HCT116 (cell line): Measurements from ENCODE around the gene MESD. TPM values are rescaled to one million over a fixed set of nuclear protein-coding genes. Genes with fewer than 3 reads are reported as not detected.

ENCODE experiments used
- ATAC-seq: fragments of 200-7000 bp; cut with Tn5 transposase; 2 replicates; pipeline ENCODE4 v1.9.1; 2020; ENCODE audit warnings: mild to moderate bottlenecking, moderate library complexity
- BruUV-seq: library from RNA; stranded (reverse); fragments of 400-500 nt; replicated peaks from 2 replicates; lab custom pipeline; 2021; lab: Mats Ljungman, UMichigan
- CTCF ChIA-PET: fragments of 300-600 bp; sonication (Branson Sonifier 250); formaldehyde crosslinking; loops from one replicate; lab custom pipeline; 2021; ENCODE audit warnings: antibody characterized with exemption; lab: Charles Lee
- POLR2A ChIA-PET: fragments of 300-600, 350-600 bp; sonication (Branson Sonifier 250); formaldehyde crosslinking; loops from one replicate; lab custom pipeline; 2021; ENCODE audit warnings: antibody characterized with exemption; lab: Charles Lee
- RAD21 ChIA-PET, 2 experiments: fragments of 300-600 bp; sonication (Branson Sonifier 250); formaldehyde crosslinking; loops; one replicate each; lab custom pipeline; 2023; ENCODE audit warnings: low total read pairs in 2 of 2; ENCODE audit not compliant: uncharacterized antibody in 2 of 2, unreplicated experiment in 2 of 2, low non-redundant PET in 1 of 2; lab: Charles Lee
- DNase-seq: peaks from one replicate; pipeline ENCODE4 v3.0.0-alpha.2; 2010; ENCODE audit warnings: low read depth, low spot score
- H2AFZ ChIP-seq: fragments of 200-600 bp; shearing (Covaris generic), sonication (generic); 2 replicates; pipeline ENCODE4 v1.6.1; 2017; ENCODE audit warnings: low read depth, mixed run types, mixed read lengths, antibody characterized with exemption, low read length; ENCODE audit not compliant: poor library complexity, severe bottlenecking
- H3K27ac ChIP-seq: 2 replicates; pipeline ENCODE4 v1.5.1; 2012; ENCODE audit warnings: low read depth, low read length
- H3K27me3 ChIP-seq: fragments of 200-600 bp; sonication (generic); 2 replicates; pipeline ENCODE4 v1.6.1; 2016; ENCODE audit warnings: mixed run types, low read length, mixed read lengths; ENCODE audit not compliant: insufficient read depth
- H3K36me3 ChIP-seq, 2 experiments: fragments of 200-500 bp in 1 of 2; fragments of 200-600 bp in 1 of 2; sonication (Bioruptor generic) in 1 of 2; sonication (generic) in 1 of 2; 2 replicates each; pipeline versions ENCODE4 v1.5.1 to v1.6.1; 2014 to 2016; ENCODE audit warnings: low read length in 2 of 2, inconsistent platforms in 1 of 2, mixed read lengths in 1 of 2, mixed run types in 1 of 2; ENCODE audit not compliant: insufficient read depth in 2 of 2, control insufficient read depth in 1 of 2
- H3K4me1 ChIP-seq, 2 experiments: fragments of 200-600 bp in 1 of 2; sonication (generic) in 1 of 2; 2 replicates each; pipeline versions ENCODE4 v1.5.1 to v1.6.1; 2012 to 2017; ENCODE audit warnings: low read length in 2 of 2, inconsistent platforms in 1 of 2, mild to moderate bottlenecking in 1 of 2, mixed read lengths in 1 of 2, mixed run types in 1 of 2, moderate library complexity in 1 of 2; ENCODE audit not compliant: insufficient read depth in 2 of 2, control insufficient read depth in 1 of 2
- H3K4me2 ChIP-seq: fragments of 200-600 bp; sonication (generic); 2 replicates; pipeline ENCODE4 v1.6.1; 2017; ENCODE audit warnings: mixed run types, low read length, mixed read lengths
- H3K4me3 ChIP-seq, 2 experiments: fragments of 200-600 bp in 1 of 2; sonication (generic) in 1 of 2; replicated peaks in 1 of 2; 2 replicates each; pipeline ENCODE4 v1.5.1; 2011 to 2016; ENCODE audit warnings: low read length in 2 of 2, control low read depth in 1 of 2, low read depth in 1 of 2, mild to moderate bottlenecking in 1 of 2, mixed read lengths in 1 of 2, mixed run types in 1 of 2
- H3K79me2 ChIP-seq: fragments of 200-600 bp; sonication (generic); 2 replicates; pipeline ENCODE4 v1.6.1; 2017; ENCODE audit warnings: mild to moderate bottlenecking, mixed run types, low read length, moderate library complexity, mixed read lengths; ENCODE audit not compliant: insufficient read depth
- H3K9ac ChIP-seq: fragments of 200-600 bp; sonication (generic); 2 replicates; pipeline ENCODE4 v1.6.1; 2016; ENCODE audit warnings: low read length, mixed read lengths
- H3K9me2 ChIP-seq: fragments of 200-600 bp; sonication (generic), shearing (Covaris generic); 2 replicates; pipeline ENCODE4 v1.6.1; 2017; ENCODE audit warnings: mixed run types, mild to moderate bottlenecking, moderate library complexity; ENCODE audit not compliant: insufficient read depth
- H3K9me3 ChIP-seq, 2 experiments: fragments of 200-500 bp in 1 of 2; fragments of 200-600 bp in 1 of 2; sonication (Bioruptor generic) in 1 of 2; sonication (generic) in 1 of 2; 2 replicates each; pipeline ENCODE4 v1.6.1; 2014 to 2017; ENCODE audit warnings: low read length in 2 of 2, mixed read lengths in 2 of 2, inconsistent platforms in 1 of 2, low read depth in 1 of 2, mild to moderate bottlenecking in 1 of 2, mixed run types in 1 of 2, moderate library complexity in 1 of 2; ENCODE audit not compliant: control insufficient read depth in 1 of 2, insufficient read depth in 1 of 2
- H4K20me1 ChIP-seq: fragments of 200-600 bp; sonication (generic), shearing (Covaris generic); 2 replicates; pipeline ENCODE4 v1.6.1; 2017; ENCODE audit warnings: mixed run types, mild to moderate bottlenecking, moderate library complexity; ENCODE audit not compliant: insufficient read depth
- ATF3 ChIP-seq: IDR thresholded peaks from 2 replicates; pipeline ENCODE4 v1.6.1; 2012
- CBX3 ChIP-seq: IDR thresholded peaks from 2 replicates; pipeline ENCODE4 v1.6.1; 2012; ENCODE audit warnings: low read depth
- CTCF ChIP-seq, 3 experiments: fragments of 200-600 bp in 1 of 3; sonication (generic) in 1 of 3; IDR thresholded peaks in 2 of 3; conservative IDR thresholded peaks in 1 of 3; 2 replicates each; pipeline ENCODE4 v1.5.1; 2012 to 2017; ENCODE audit warnings: low read depth in 2 of 3, low read length in 2 of 3, antibody characterized with exemption in 1 of 3, borderline replicate concordance in 1 of 3, control low read depth in 1 of 3, mild to moderate bottlenecking in 1 of 3, mixed read lengths in 1 of 3, mixed run types in 1 of 3, moderate library complexity in 1 of 3; ENCODE audit not compliant: insufficient read depth in 1 of 3
- EGR1 ChIP-seq: IDR thresholded peaks from 2 replicates; pipeline ENCODE4 v1.6.1; 2012; ENCODE audit warnings: low read depth
- EZH2phosphoT487 ChIP-seq: fragments of 200-600 bp; IDR thresholded peaks from 2 replicates; pipeline ENCODE4 v1.6.1; 2018; ENCODE audit warnings: antibody characterized with exemption, borderline replicate concordance
- FOSL1 ChIP-seq: IDR thresholded peaks from 2 replicates; pipeline ENCODE4 v1.6.1; 2012; ENCODE audit warnings: low read depth
- JUND ChIP-seq: IDR thresholded peaks from 2 replicates; pipeline ENCODE4 v1.6.1; 2012
- RAD21 ChIP-seq: IDR thresholded peaks from 2 replicates; pipeline ENCODE4 v1.6.1; 2012; ENCODE audit warnings: low read depth, mild to moderate bottlenecking
- SIN3A ChIP-seq: IDR thresholded peaks from 2 replicates; pipeline ENCODE4 v1.6.1; 2012; ENCODE audit warnings: low read depth
- SP1 ChIP-seq: IDR thresholded peaks from 2 replicates; pipeline ENCODE4 v1.6.1; 2012; ENCODE audit warnings: low read depth
- SRF ChIP-seq: IDR thresholded peaks from 2 replicates; pipeline ENCODE4 v1.6.1; 2012; ENCODE audit warnings: low read depth
- YY1 ChIP-seq: IDR thresholded peaks from 2 replicates; pipeline ENCODE4 v1.6.1; 2011; ENCODE audit warnings: low read length, low read depth, moderate library complexity, mild to moderate bottlenecking; ENCODE audit not compliant: insufficient replicate concordance; ENCODE audit errors: extremely low read depth
- ZNF274 ChIP-seq: fragments of 200-500 bp; sonication (Bioruptor generic); IDR thresholded peaks from 2 replicates; pipeline ENCODE4 v1.6.1; 2014; ENCODE audit warnings: mild to moderate bottlenecking, low read depth, low read length, inconsistent platforms
- intact Hi-C: fragments of 100-400 bp; cut with micrococcal nuclease; formaldehyde crosslinking; loops from 2 replicates; pipeline ENCODE4 v1.10.0; 2022
- total RNA-seq: library from RNA; stranded (reverse); gene quantifications from one replicate; pipeline ENCODE4 v1.2.1, GENCODE V29; 2021; ENCODE audit not compliant: unreplicated experiment

MESD gene
- total RNA-seq, 1 experiment from 2014 or later = 22.5 TPM

GRCh38 chr15:81023483-81024264 is 34.1 kb upstream of the MESD start:
- H3K9ac ChIP-seq = no peak overlapping the region
- H4K20me1 ChIP-seq = no peaks in the 10 kb centered on the region
- RAD21 ChIA-PET = no interaction called here
- TF ChIP-seq CTCF (IDR thresholded peaks at IDR 0.05 in 2 of 3, conservative IDR thresholded peaks at IDR 0.05 in 1 of 3; ENCODE audit: borderline replicate concordance in 1 of 3, insufficient read depth in 1 of 3, low read depth in 2 of 3, low read length in 2 of 3) = no peak
- no peak for TF ChIP-seq RAD21
- TF ChIP-seq EZH2phosphoT487 = no peak
- TF ChIP-seq FOSL1 = no peak
- TF ChIP-seq JUND = no peak
- no peak for TF ChIP-seq EGR1
- TF ChIP-seq SIN3A = no peak
- no peak for TF ChIP-seq SRF
- no peak for TF ChIP-seq YY1
- TF ChIP-seq CBX3 = no peak
- TF ChIP-seq SP1 = no peak
- no peak for TF ChIP-seq ATF3
- no peak for TF ChIP-seq ZNF274
- no peak overlapping the region for H3K4me2 ChIP-seq
- CTCF ChIA-PET = no interaction called here
- ATAC-seq (no peak), DNase-seq (no peak)
- H3K9me3 ChIP-seq = no peaks in the 10 kb centered on the region
- intact Hi-C loops = no loop called here
- H3K27ac ChIP-seq = no peak overlapping the region
- no peak overlapping the region for H2AFZ ChIP-seq
- H3K79me2 ChIP-seq = no peaks in the 10 kb centered on the region
- POLR2A ChIA-PET = no interaction called here
- no TSS peak for BruUV-seq
- H3K36me3 ChIP-seq = no peaks in the 10 kb centered on the region
- 0 out of 2 replicates have a peak, but pooled peaks cover 2% of the 10 kb centered on the region for H3K9me2 ChIP-seq
- H3K4me1 ChIP-seq = peaks cover 0 to 4% of the 10 kb centered on the region in 2 experiments; a peak in 1 of 4 replicates
- no peaks in the 10 kb centered on the region for H3K27me3 ChIP-seq
- no peak overlapping the region for H3K4me3 ChIP-seq
